HG03520 (cell line): Measurements from ENCODE around the gene ZNF138.

Source experiments
- ATAC-seq: cut with Tn5 transposase; IDR thresholded peaks from one replicate; pipeline ENCODE4 v1.9.1; 2021; ENCODE audit warnings: mild to moderate bottlenecking, moderate library complexity; ENCODE audit not compliant: unreplicated experiment

The ZNF138 gene

GRCh38 chr7:64874562-64875250, 80.5 kb downstream of the ZNF138 start:
- no peak for ATAC-seq

- no peak for ATAC-seq
Observed at GRCh38 chr7:64875258-64875657, 81.0 kb downstream of the ZNF138 start.

- ATAC-seq: no peak
Observed at GRCh38 chr7:64875658-64876406, 81.6 kb downstream of the ZNF138 start.

GRCh38 chr7:64876792-64877713, 82.8 kb downstream of the ZNF138 start:
- no peak for ATAC-seq

GRCh38 chr7:64877714-64878610, 83.7 kb downstream of the ZNF138 start:
- no peak for ATAC-seq

GRCh38 chr7:64878684-64879083, 84.5 kb downstream of the ZNF138 start:
- no peak for ATAC-seq

GRCh38 chr7:64879086-64879730, 85.0 kb downstream of the ZNF138 start:
- ATAC-seq: no peak

GRCh38 chr7:64879800-64880199, 85.6 kb downstream of the ZNF138 start:
- no peak for ATAC-seq

- ATAC-seq: no peak
Observed at GRCh38 chr7:64880322-64881297, 86.4 kb downstream of the ZNF138 start.

GRCh38 chr7:64881461-64882287, 87.4 kb downstream of the ZNF138 start:
- ATAC-seq: no peak

- ATAC-seq: no peak
Observed at GRCh38 chr7:64882341-64883112, 88.3 kb downstream of the ZNF138 start.
